OCI-LY7 (cell line): ENCODE results near the gene JPH3. TPM values are rescaled to one million over a fixed set of nuclear protein-coding genes. Genes with fewer than 3 reads are reported as not detected.

Experiments
- BruUV-seq: library from RNA; stranded (reverse); fragments of 400-500 nt; replicated peaks from 2 replicates; lab custom pipeline; 2021; lab: Mats Ljungman, UMichigan
- CTCF ChIA-PET: fragments of 300-600 bp; sonication (Branson Sonifier 250); formaldehyde crosslinking; loops from one replicate; lab custom pipeline; 2022; ENCODE audit warnings: antibody characterized with exemption; ENCODE audit not compliant: unreplicated experiment; lab: Charles Lee
- POLR2A ChIA-PET: fragments of 300-600 bp; sonication (Branson Sonifier 250); formaldehyde crosslinking; loops from one replicate; lab custom pipeline; 2022; ENCODE audit warnings: antibody characterized with exemption; lab: Charles Lee
- DNase-seq: peaks from one replicate; pipeline ENCODE4 v3.0.0-alpha.2; 2015; ENCODE audit warnings: low spot score
- H2AFZ ChIP-seq: fragments of 200-600 bp; sonication (generic), shearing (Covaris generic); 2 replicates; pipeline ENCODE4 v1.6.1; 2014; ENCODE audit warnings: mild to moderate bottlenecking, antibody characterized with exemption, low read length, moderate library complexity
- H3K27ac ChIP-seq: fragments of 200-600 bp; sonication (generic); 2 replicates; pipeline ENCODE4 v1.5.1; 2014; ENCODE audit warnings: mixed run types, low read depth, mild to moderate bottlenecking, moderate library complexity, low read length, inconsistent platforms; ENCODE audit not compliant: poor library complexity, severe bottlenecking
- H3K36me3 ChIP-seq: fragments of 200-600 bp; sonication (generic); 2 replicates; pipeline ENCODE4 v1.6.1; 2014; ENCODE audit warnings: mild to moderate bottlenecking, antibody characterized with exemption, low read length, moderate library complexity, mixed read lengths; ENCODE audit not compliant: insufficient read depth
- H3K4me1 ChIP-seq: fragments of 200-600 bp; sonication (generic); 2 replicates; pipeline ENCODE4 v1.5.1; 2014; ENCODE audit warnings: mild to moderate bottlenecking, low read length; ENCODE audit not compliant: insufficient read depth, poor library complexity, severe bottlenecking
- H3K4me2 ChIP-seq: fragments of 200-600 bp; sonication (generic); 2 replicates; pipeline ENCODE4 v1.6.1; 2014; ENCODE audit warnings: mild to moderate bottlenecking, low read length
- H3K4me3 ChIP-seq: fragments of 200-600 bp; sonication (generic); 2 replicates; pipeline ENCODE4 v1.5.1; 2014; ENCODE audit warnings: mild to moderate bottlenecking, low read depth, low read length; ENCODE audit not compliant: poor library complexity, severe bottlenecking
- H3K79me2 ChIP-seq: fragments of 200-600 bp; sonication (generic); 2 replicates; pipeline ENCODE4 v1.6.1; 2016; ENCODE audit warnings: low read depth, mild to moderate bottlenecking, low read length, moderate library complexity, mixed read lengths; ENCODE audit not compliant: insufficient read depth
- H3K9me2 ChIP-seq: fragments of 200-600 bp; sonication (generic); 2 replicates; pipeline ENCODE4 v1.6.1; 2016; ENCODE audit warnings: mild to moderate bottlenecking, low read length, mixed read lengths; ENCODE audit not compliant: insufficient read depth
- H3K9me3 ChIP-seq: fragments of 200-600 bp; sonication (generic); 2 replicates; pipeline ENCODE4 v1.6.1; 2014; ENCODE audit warnings: mild to moderate bottlenecking, mixed run types, low read length, mixed read lengths
- H4K20me1 ChIP-seq: fragments of 200-600 bp; sonication (generic); 2 replicates; pipeline ENCODE4 v1.6.1; 2014; ENCODE audit warnings: mild to moderate bottlenecking, antibody characterized with exemption, low read length, moderate library complexity, mixed read lengths; ENCODE audit not compliant: insufficient read depth
- EZH2phosphoT487 ChIP-seq: fragments of 200-600 bp; sonication (generic); IDR thresholded peaks from 2 replicates; pipeline ENCODE4 v1.6.1; 2018; ENCODE audit warnings: low read depth, borderline replicate concordance, mild to moderate bottlenecking, mixed run types, antibody characterized with exemption, low read length, moderate library complexity, mixed read lengths
- intact Hi-C: fragments of 100-400 bp; cut with micrococcal nuclease; formaldehyde crosslinking; loops from one replicate; pipeline ENCODE4 v1.10.0; 2022; ENCODE audit not compliant: unreplicated experiment
- total RNA-seq, 2 experiments: library from RNA; depleted of rRNA in 1 of 2; stranded (reverse); fragments of >200 nt in 1 of 2; shearing (Covaris generic) in 1 of 2; gene quantifications; 2 replicates each; pipeline ENCODE4 v1.2.3, GENCODE V29; 2014 to 2022
- TF ChIP-seq, protein P1 (sequence below): fragments of 200-600 bp; sonication (generic); conservative IDR thresholded peaks from 2 replicates; pipeline ENCODE4 v1.5.1; 2014; ENCODE audit warnings: mild to moderate bottlenecking, antibody characterized with exemption, low read length, moderate library complexity, mixed read lengths

The JPH3 gene
- total RNA-seq, 2 experiments from 2014 or later = not detected

DNA sequence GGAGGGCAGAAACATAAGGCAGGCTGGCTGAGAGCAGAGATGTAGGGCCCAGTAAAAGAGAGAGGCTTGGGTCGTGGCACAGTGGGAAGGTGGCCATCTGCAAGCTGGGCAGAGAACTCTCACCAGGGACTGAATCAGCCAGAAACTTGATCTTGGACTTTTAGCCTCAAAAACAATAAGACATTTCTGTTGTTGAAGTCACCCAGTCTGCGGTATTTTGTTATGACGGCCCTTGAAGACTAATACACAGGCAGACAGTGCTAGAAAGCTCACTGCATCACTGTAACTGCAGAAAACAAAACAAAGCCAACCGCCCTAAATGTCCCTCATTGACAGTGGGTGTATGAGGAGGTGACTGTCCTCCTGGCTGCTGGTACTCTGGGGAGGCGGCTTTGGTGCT, 3.9 kb upstream of the JPH3 start:
- ChIA-PET CTCF (no interaction called here), POLR2A (no interaction called here)
- Histone ChIP-seq H3K4me3 (no peak overlapping the region), H3K36me3 (no peaks in the 10 kb centered on the region), H3K4me1 (no peaks in the 10 kb centered on the region), H3K27ac (no peak overlapping the region), H3K79me2 (no peaks in the 10 kb centered on the region), H2AFZ (no peak overlapping the region), H4K20me1 (no peaks in the 10 kb centered on the region), H3K9me2 (no peaks in the 10 kb centered on the region), H3K9me3 (no peaks in the 10 kb centered on the region), H3K4me2 (no peak overlapping the region)
- no TSS peak for BruUV-seq
- intact Hi-C loops = no loop called here
- no peak for DNase-seq
- TF ChIP-seq, protein P1, sequence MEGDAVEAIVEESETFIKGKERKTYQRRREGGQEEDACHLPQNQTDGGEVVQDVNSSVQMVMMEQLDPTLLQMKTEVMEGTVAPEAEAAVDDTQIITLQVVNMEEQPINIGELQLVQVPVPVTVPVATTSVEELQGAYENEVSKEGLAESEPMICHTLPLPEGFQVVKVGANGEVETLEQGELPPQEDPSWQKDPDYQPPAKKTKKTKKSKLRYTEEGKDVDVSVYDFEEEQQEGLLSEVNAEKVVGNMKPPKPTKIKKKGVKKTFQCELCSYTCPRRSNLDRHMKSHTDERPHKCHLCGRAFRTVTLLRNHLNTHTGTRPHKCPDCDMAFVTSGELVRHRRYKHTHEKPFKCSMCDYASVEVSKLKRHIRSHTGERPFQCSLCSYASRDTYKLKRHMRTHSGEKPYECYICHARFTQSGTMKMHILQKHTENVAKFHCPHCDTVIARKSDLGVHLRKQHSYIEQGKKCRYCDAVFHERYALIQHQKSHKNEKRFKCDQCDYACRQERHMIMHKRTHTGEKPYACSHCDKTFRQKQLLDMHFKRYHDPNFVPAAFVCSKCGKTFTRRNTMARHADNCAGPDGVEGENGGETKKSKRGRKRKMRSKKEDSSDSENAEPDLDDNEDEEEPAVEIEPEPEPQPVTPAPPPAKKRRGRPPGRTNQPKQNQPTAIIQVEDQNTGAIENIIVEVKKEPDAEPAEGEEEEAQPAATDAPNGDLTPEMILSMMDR = no peak
- TF ChIP-seq EZH2phosphoT487 = no peak

DNA sequence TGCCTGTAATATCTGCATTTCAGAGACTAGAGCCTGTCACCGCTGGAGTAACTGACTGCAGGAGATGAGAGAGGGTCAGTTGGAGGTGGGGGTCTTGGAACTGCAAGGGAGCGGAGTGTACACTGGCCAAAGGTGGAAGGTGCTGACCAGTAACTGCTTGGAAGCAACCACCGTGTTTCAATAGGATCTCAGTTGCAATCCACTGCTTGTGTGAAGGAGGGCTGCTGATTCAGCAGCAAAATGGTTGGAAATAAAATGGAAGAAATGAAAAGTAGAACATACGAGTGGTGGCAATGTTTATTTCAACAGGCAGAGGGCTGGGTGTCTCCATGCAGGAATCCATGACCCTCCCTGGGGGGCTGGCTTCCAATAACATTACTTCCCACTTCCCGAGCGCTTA, 2.1 kb upstream of the JPH3 start:
- ChIA-PET POLR2A (no interaction called here), CTCF (no interaction called here)
- no peak overlapping the region for H3K27ac ChIP-seq
- no TSS peak for BruUV-seq
- DNase-seq = no peak
- no peak overlapping the region for H2AFZ ChIP-seq
- H3K4me1 ChIP-seq = no peaks in the 10 kb centered on the region
- H3K4me3 ChIP-seq = no peak overlapping the region
- H3K4me2 ChIP-seq = no peak overlapping the region
- H3K36me3 ChIP-seq = no peaks in the 10 kb centered on the region
- H4K20me1 ChIP-seq = no peaks in the 10 kb centered on the region
- H3K79me2 ChIP-seq = no peaks in the 10 kb centered on the region
- H3K9me2 ChIP-seq = no peaks in the 10 kb centered on the region
- TF ChIP-seq EZH2phosphoT487 = no peak
- TF ChIP-seq, protein P1 = no peak
- no peaks in the 10 kb centered on the region for H3K9me3 ChIP-seq
- intact Hi-C loops = no loop called here

DNA sequence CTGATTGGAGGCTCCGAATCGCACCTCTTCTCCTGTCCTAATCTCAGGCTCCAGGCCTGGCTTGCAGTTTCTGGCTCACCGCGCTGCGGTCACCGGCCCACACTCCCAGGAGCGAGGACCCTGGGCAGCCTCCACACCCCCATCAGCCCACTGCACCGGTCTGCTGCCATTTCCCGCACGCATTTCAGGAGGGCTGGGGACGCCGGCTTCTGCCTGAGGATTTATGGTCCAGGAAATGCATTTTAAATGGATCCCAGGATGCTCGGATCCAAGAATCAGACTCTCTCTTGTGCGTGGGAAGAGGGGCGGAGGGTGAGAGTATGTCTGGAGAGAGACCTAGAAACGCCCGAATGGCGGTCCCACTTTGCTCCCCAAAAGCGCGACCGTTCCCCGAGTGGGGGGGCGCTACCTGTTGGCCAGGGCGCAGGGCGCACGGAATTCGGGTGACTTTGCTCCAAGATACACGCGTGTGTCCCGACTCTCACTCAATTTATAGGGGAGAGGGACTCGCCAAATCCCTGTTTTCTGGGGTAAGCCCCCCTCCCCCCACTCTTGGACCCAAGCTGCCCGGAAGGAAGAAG, 817 bp upstream of the JPH3 start:
- CTCF ChIA-PET = no interaction called here
- BruUV-seq = no TSS peak

More for the DNA sequence above, 817 bp upstream of the JPH3 start:
- H3K9me2 ChIP-seq = no peaks in the 10 kb centered on the region
- no peaks in the 10 kb centered on the region for H3K9me3 ChIP-seq
- H4K20me1 ChIP-seq = no peaks in the 10 kb centered on the region
- no peak overlapping the region for H3K4me3 ChIP-seq
- H3K27ac ChIP-seq = no peak overlapping the region
- H2AFZ ChIP-seq = no peak overlapping the region
- H3K36me3 ChIP-seq = no peaks in the 10 kb centered on the region
- TF ChIP-seq, protein P1 = no peak
- TF ChIP-seq EZH2phosphoT487 = no peak
- no peaks in the 10 kb centered on the region for H3K79me2 ChIP-seq
- H3K4me1 ChIP-seq = no peaks in the 10 kb centered on the region
- no peak overlapping the region for H3K4me2 ChIP-seq
- intact Hi-C loops = no loop called here
- no peak for DNase-seq
- POLR2A ChIA-PET = no interaction called here
